H1 (cell line): ENCODE data around the gene ZNF516.

Experiments used
- ATF2 ChIP-seq: IDR thresholded peaks from 2 replicates; pipeline ENCODE4 v1.6.1; 2012; ENCODE audit warnings: low read length, inconsistent platforms
- CEBPB ChIP-seq: IDR thresholded peaks from 2 replicates; pipeline ENCODE4 v1.6.1; 2012; ENCODE audit warnings: low read depth, low read length
- CTCF ChIP-seq, 3 experiments: IDR thresholded peaks; 1 replicate in 2 of 3; 2 replicates in 1 of 3; pipeline versions ENCODE4 v1.5.1 to v1.6.1; 2011; ENCODE audit warnings: low read length in 3 of 3, mild to moderate bottlenecking in 3 of 3, inconsistent platforms in 2 of 3, low read depth in 1 of 3, moderate library complexity in 1 of 3; ENCODE audit not compliant: insufficient read depth in 1 of 3; ENCODE audit errors: control extremely low read depth in 1 of 3
- EP300 ChIP-seq, 2 experiments: IDR thresholded peaks; 1 replicate in 1 of 2; 2 replicates in 1 of 2; pipeline ENCODE4 v1.6.1; 2011 to 2012; ENCODE audit warnings: low read depth in 2 of 2, low read length in 2 of 2, mild to moderate bottlenecking in 2 of 2, borderline replicate concordance in 1 of 2, inconsistent platforms in 1 of 2, moderate library complexity in 1 of 2
- PHF8 ChIP-seq: fragments of 200-600 bp; sonication (generic); conservative IDR thresholded peaks from 2 replicates; pipeline ENCODE4 v1.7.1; 2012; ENCODE audit warnings: low read depth, mild to moderate bottlenecking, inconsistent platforms, low read length, moderate library complexity
- SAP30 ChIP-seq: fragments of 300-600 bp; sonication (generic); IDR thresholded peaks from 2 replicates; pipeline ENCODE4 v1.7.1; 2012; ENCODE audit warnings: low read length, moderate library complexity, mild to moderate bottlenecking, inconsistent platforms; ENCODE audit not compliant: insufficient read depth, insufficient replicate concordance
- TAF1 ChIP-seq: IDR thresholded peaks from 2 replicates; pipeline ENCODE4 v1.6.1; 2011; ENCODE audit warnings: mild to moderate bottlenecking, low read depth, low read length

GRCh38 chr18:76432970-76433767 lies 61.9 kb downstream of the ZNF516 start:
- TF ChIP-seq TAF1, result no peak
- no peak for TF ChIP-seq CEBPB
- TF ChIP-seq EP300 (IDR thresholded peaks at IDR 0.05; ENCODE audit: borderline replicate concordance in 1 of 2, low read depth in 2 of 2, low read length in 2 of 2), result no peak
- TF ChIP-seq ATF2, result no peak
- TF ChIP-seq PHF8, result no peak
- TF ChIP-seq CTCF (IDR thresholded peaks at IDR 0.05; ENCODE audit: control extremely low read depth in 1 of 3, insufficient read depth in 1 of 3, low read depth in 1 of 3, low read length in 3 of 3), result no peak
- TF ChIP-seq SAP30, result no peak
